ENCODE data around the gene CDK17. TPM values are rescaled to one million over a fixed set of nuclear protein-coding genes. Genes with fewer than 3 reads are reported as not detected.

The CDK17 gene
- total and polyA plus RNA-seq, 10 donors: 12.9 to 108 (median 66.4) TPM

- TF ChIP-seq POLR2A (IDR thresholded peaks at IDR 0.05) (no peak), POLR2AphosphoS5 (IDR thresholded peaks at IDR 0.05) (no peak), CTCF (IDR thresholded peaks at IDR 0.05 in 8 of 11, conservative IDR thresholded peaks at IDR 0.05 in 3 of 11) (no peak)
- no peak overlapping the region for H3K27ac ChIP-seq
- no peaks in the 10 kb centered on the region for H3K9me3 ChIP-seq
- H3K36me3 ChIP-seq: peaks cover 0 to 85% (median 14%) of the 10 kb centered on the region in 6 donors
- intact Hi-C loops (cut with DNase I; ENCODE audit: low total_unique reads): no loop called here
- DNase-seq: no peak
- H3K4me1 ChIP-seq: peaks cover 0 to 22% (median under 1%) of the 10 kb centered on the region in 6 donors
- H3K4me3 ChIP-seq: no peak overlapping the region
- H3K27me3 ChIP-seq (replicated peaks in 1 of 7): no peaks in the 10 kb centered on the region
- 69 to 93% (median 87%) methylated on average over 1 of the region's 1 CpG for WGBS, 5 donors
These were observed 91.4 kb downstream of the CDK17 start for GRCh38 chr12:96308881-96309280.

- no peaks in the 10 kb centered on the region for H3K27me3 ChIP-seq (replicated peaks in 1 of 7)
- DNase-seq: no peak
- intact Hi-C loops (cut with DNase I; ENCODE audit: low total_unique reads): no loop called here
These were observed 94.6 kb downstream of the CDK17 start for GRCh38 chr12:96305665-96306064.

GRCh38 chr12:96303653-96304052 lies 96.6 kb downstream of the CDK17 start:
- TF ChIP-seq CTCF (IDR thresholded peaks at IDR 0.05 in 8 of 11, conservative IDR thresholded peaks at IDR 0.05 in 3 of 11) (no peak), POLR2A (IDR thresholded peaks at IDR 0.05) (no peak), POLR2AphosphoS5 (IDR thresholded peaks at IDR 0.05) (no peak)
- Histone ChIP-seq H3K27ac (no peak overlapping the region), H3K9me3 (no peaks in the 10 kb centered on the region), H3K4me3 (no peak overlapping the region), H3K27me3 (replicated peaks in 1 of 7) (no peaks in the 10 kb centered on the region), H3K4me1 (peaks cover 0 to 21% (median 0%) of the 10 kb centered on the region in 6 donors), H3K36me3 (peaks cover 0 to 61% (median 14%) of the 10 kb centered on the region in 6 donors)
- intact Hi-C loops (cut with DNase I; ENCODE audit: low total_unique reads): no loop called here
- no peak for DNase-seq

More at GRCh38 chr12:96305665-96306064, 94.6 kb downstream of the CDK17 start:
- H3K4me1 ChIP-seq: peaks cover 0 to 21% (median 0%) of the 10 kb centered on the region in 6 donors
- WGBS, 5 donors: 77 to 86% (median 83%) methylated on average over 3 of the region's 3 CpGs
- peaks cover 0 to 61% (median 6%) of the 10 kb centered on the region in 6 donors for H3K36me3 ChIP-seq
- no peaks in the 10 kb centered on the region for H3K9me3 ChIP-seq
- TF ChIP-seq CTCF (IDR thresholded peaks at IDR 0.05 in 8 of 11, conservative IDR thresholded peaks at IDR 0.05 in 3 of 11): no peak
- no peak overlapping the region for H3K27ac ChIP-seq
- H3K4me3 ChIP-seq: no peak overlapping the region

GRCh38 chr12:96302687-96303310 lies 97.4 kb downstream of the CDK17 start:
- DNase-seq: no peak
- Histone ChIP-seq H3K27me3 (replicated peaks in 1 of 7) (no peaks in the 10 kb centered on the region), H3K27ac (no peak overlapping the region), H3K36me3 (peaks cover 0 to 61% (median 20%) of the 10 kb centered on the region in 6 donors), H3K9me3 (no peaks in the 10 kb centered on the region), H3K4me1 (peaks cover 0 to 21% (median 0%) of the 10 kb centered on the region in 6 donors), H3K4me3 (no peak overlapping the region)
- intact Hi-C loops (cut with DNase I; ENCODE audit: low total_unique reads): no loop called here
- TF ChIP-seq CTCF (IDR thresholded peaks at IDR 0.05 in 8 of 11, conservative IDR thresholded peaks at IDR 0.05 in 3 of 11): no peak
- no peak for TF ChIP-seq POLR2AphosphoS5 (IDR thresholded peaks at IDR 0.05)
- no peak for TF ChIP-seq POLR2A (IDR thresholded peaks at IDR 0.05)
- 85 to 98% (median 92%) methylated on average over 2 of the region's 2 CpGs for WGBS, 5 donors
